ENCODE measurements around the gene ZC3HAV1. TPM values are rescaled to one million over a fixed set of nuclear protein-coding genes. Genes with fewer than 3 reads are reported as not detected.
"Not testable (repeated sequence)": the region's sequence is repeated elsewhere in the genome, so short reads cannot be mapped to it uniquely, and the experiment has no call there.

Gene ZC3HAV1
- total RNA-seq, 2 experiments from 2014 or later: 121 to 122 TPM

DNA sequence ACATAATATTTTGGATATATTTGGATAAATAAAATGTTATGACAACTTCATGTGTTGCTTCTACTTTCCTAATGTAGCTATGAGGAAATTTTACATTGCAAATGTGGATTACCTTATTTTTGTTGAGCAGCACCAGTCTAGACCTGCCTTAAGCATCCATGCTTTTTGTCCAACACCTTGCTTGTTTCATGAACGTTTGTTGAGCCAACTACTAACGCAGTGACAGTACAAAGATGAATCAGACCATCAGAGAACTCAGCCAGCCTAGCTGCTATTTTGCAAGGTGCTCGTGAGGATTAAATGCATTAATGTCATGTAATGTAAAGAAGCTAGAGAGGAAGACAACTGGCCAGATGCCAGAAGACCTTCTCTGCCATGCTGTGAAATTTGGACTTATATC, 72.6 kb downstream of the ZC3HAV1 start:
- peaks cover 5% of the 10 kb centered on the region for H3K27me3 Mint-ChIP-seq (ENCODE audit: low read depth)
- DNase-seq: no peak
- peak overlapping the region; percentile 32 for H3K4me3 Mint-ChIP-seq
- H3K4me1 Mint-ChIP-seq (ENCODE audit: low read depth): peaks cover 45% of the 10 kb centered on the region
- ATAC-seq: no peak
- no peak overlapping the region for H3K27ac Mint-ChIP-seq
- POLR2A ChIA-PET: interaction anchor here (1.0 kb wide), 1 partner anchor 323 kb away, joined by 3 read pairs; the partner anchor contains the start of gene LUC7L2
- CTCF ChIA-PET: interaction anchor here (0.6 to 2.0 kb wide), 4 partner anchors 10 to 150 kb away, joined by 4 to 8 read pairs (median 5); no protein-coding TSS in a partner anchor
- no peaks in the 10 kb centered on the region for H3K9me3 Mint-ChIP-seq (ENCODE audit: insufficient read depth)
- H3K36me3 Mint-ChIP-seq (ENCODE audit: low read depth): peaks cover 25% of the 10 kb centered on the region

DNA sequence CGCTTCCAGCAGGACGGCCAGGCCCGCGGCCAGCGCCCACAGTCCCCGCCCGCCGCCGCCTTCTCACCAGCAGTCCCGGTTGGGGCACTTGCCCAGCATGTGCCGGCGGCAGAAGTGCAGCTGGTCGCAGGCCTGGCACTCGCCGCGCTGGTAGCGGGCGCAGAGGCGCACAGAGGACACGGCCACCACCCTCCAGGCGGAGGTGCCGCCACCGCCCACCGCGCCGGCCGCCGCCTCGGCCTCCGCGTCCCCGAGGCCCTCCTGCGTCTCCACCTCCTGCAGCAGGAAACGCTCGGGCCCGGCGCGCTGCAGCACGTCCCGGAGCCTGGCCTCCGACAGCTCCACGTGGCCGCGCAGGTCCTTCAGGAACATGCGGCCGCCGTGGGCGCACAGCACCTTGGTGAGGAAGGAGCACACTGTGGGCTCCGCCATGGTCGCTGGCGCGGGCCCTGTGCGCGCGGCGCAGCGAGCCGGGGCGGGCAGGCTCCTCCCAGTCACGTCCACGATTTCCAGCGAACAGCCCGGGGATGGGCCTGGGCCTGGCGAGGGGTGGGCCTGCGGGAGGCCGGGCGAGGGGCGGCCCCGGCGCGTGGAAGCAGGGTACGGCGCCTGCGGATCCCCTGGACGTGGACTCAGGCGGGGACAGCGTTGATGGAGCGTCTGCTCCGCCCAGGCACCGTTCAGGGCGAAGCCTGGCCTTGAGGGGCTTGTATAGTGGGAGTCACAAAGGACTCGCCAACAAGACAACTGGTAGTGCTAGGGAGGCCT, 73.8 kb downstream of the ZC3HAV1 start, which contains the start of gene ZC3HAV1L:
ZC3HAV1L (minus strand) TSS at position 457 of the 768 bp plus-strand sequence; CDS start at position 432, 25 bp downstream.
- DNase-seq (peak; percentile 66), ATAC-seq (peak; percentile 79)
- CTCF ChIA-PET: interaction anchor here (0.9 to 2.0 kb wide), 4 partner anchors 19 to 149 kb away, joined by 3 to 8 read pairs (median 4); no protein-coding TSS in a partner anchor
- Mint-ChIP-seq H3K4me1 (ENCODE audit: low read depth) (peaks cover 37% of the 10 kb centered on the region), H3K27me3 (ENCODE audit: low read depth) (peaks cover 5% of the 10 kb centered on the region), H3K36me3 (ENCODE audit: low read depth) (peaks cover 26% of the 10 kb centered on the region), H3K4me3 (peak within 1 kb of the TSS; percentile 83), H3K27ac (peak within 1 kb of the TSS; percentile 90), H3K9me3 (ENCODE audit: insufficient read depth) (no peaks in the 10 kb centered on the region)
- POLR2A ChIA-PET: interaction anchor here (0.6 to 1.4 kb wide), 4 partner anchors 14 to 324 kb away, joined by 3 to 5 read pairs (median 4); partner anchors contain the start of gene LUC7L2

DNA sequence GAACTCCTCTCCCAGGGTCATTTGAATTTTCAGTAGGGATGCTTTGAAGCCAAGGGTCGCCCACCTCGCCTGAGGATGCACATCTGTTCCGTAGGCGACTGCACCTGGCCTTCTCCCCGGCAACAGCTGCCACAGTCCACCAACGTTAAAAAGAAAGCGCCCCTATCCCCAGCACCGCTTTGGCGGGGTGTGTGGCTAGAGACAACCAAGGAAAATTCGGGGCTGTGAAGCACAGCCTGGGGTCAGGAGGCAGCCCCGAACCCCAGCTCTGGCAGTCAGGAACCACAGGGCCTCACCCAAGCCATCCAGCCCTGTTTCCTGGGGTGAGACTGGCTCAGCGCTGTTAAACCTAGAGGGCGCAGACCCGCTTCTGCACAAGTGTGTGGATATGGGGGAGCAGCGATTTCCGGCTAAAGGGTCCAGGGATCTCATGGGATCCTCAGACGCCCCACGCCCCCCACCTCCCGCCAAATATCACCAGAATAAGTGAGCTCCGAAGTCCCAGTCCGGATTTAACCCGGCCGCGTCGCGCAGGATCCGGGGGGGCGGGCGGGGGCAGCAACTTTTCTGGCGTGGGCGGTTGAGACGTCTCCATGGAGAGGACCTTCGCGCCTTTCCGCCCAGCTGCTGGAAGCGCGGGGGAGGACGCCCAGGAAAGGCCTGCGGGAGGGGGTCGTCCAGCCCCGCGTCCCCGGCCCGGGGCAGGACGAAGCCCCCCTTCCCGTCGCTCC, 74.5 kb downstream of the ZC3HAV1 start:
- H3K27me3 Mint-ChIP-seq (ENCODE audit: low read depth): peaks cover 5% of the 10 kb centered on the region
- peak; percentile 50 for ATAC-seq
- H3K36me3 Mint-ChIP-seq (ENCODE audit: low read depth): peaks cover 28% of the 10 kb centered on the region
- H3K27ac Mint-ChIP-seq: peak overlapping the region; percentile 90
- no peaks in the 10 kb centered on the region for H3K9me3 Mint-ChIP-seq (ENCODE audit: insufficient read depth)
- ChIA-PET CTCF (interaction anchor here (0.9 to 1.6 kb wide), 4 partner anchors 10 to 149 kb away, joined by 3 to 4 read pairs (median 4); no protein-coding TSS in a partner anchor), POLR2A (interaction anchor here (0.6 to 1.4 kb wide), 4 partner anchors 13 to 148 kb away, joined by 3 to 5 read pairs (median 4); no protein-coding TSS in a partner anchor)
- peak; percentile 53 for DNase-seq
- peak overlapping the region; percentile 83 for H3K4me3 Mint-ChIP-seq
- peaks cover 35% of the 10 kb centered on the region for H3K4me1 Mint-ChIP-seq (ENCODE audit: low read depth)

DNA sequence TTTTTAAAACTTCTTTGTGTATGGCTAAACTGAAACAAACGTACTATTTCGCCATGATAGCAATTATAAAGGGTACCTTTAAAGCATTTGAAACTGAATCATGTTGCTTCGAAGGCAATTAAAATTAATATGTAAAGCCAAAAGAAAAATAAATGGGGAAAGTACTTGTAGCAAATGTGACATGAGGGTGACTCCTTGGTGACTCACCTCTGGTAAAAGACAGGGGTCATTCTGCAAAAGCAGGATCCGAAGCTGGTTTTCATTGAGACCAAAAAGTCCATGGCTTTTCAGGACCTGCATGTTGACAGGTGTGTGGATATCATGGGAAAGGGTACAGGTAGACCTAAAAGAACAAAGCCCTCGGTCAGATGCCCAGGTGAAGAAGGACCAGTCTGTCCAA, 75.2 kb downstream of the ZC3HAV1 start:
- CTCF ChIA-PET: interaction anchor here (1.4 to 1.8 kb wide), 4 partner anchors 11 to 35 kb away, joined by 3 to 5 read pairs (median 4); no protein-coding TSS in a partner anchor
- no peak for DNase-seq
- ATAC-seq: no peak
- Mint-ChIP-seq H3K27ac (peak overlapping the region; percentile 25), H3K36me3 (ENCODE audit: low read depth) (peaks cover 33% of the 10 kb centered on the region), H3K4me1 (ENCODE audit: low read depth) (peaks cover 36% of the 10 kb centered on the region), H3K4me3 (peak overlapping the region; percentile 83), H3K9me3 (ENCODE audit: insufficient read depth) (no peaks in the 10 kb centered on the region), H3K27me3 (ENCODE audit: low read depth) (peaks cover 5% of the 10 kb centered on the region)
- POLR2A ChIA-PET: interaction anchor here (1.0 kb wide), 1 partner anchor 148 kb away, joined by 3 read pairs; no protein-coding TSS in a partner anchor

DNA sequence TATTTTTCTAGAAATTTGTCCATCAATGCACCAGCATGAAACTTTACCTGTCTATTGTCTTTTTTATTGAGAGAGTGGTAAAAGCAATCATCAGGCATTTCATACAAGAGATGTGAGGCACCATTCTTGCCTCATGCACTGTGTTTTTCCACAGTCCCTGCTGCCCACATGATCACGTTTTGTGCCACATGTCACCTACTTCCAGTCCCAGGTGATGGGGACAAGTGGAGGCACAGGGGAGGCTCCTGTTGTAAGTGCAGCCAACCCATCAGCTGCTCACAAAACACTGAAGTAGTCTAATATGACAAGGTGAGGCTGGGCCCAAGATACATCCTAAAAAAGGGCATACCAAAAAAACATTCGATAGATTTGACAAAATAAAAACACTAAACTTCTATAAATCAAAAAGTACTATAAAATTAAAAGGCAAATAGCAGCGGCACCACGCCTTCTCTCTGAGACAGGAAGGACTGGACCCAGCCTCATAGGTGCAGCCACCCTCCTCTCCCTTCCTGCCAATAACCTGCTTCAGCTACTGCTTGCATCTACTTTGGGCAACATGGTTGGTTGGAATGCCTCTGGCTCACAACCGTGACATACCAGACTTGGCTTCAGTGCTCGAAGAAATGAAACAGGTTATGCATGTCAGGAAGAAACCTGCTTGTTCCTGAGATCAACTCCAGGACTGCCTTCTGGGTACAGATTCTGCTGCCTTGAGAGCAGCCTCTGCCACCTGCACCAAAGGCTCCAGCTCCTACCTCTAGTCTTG, 76.0 kb downstream of the ZC3HAV1 start:
- CTCF ChIA-PET: interaction anchor here (1.4 to 1.8 kb wide), 2 partner anchors 11 to 16 kb away, joined by 3 to 5 read pairs; no protein-coding TSS in a partner anchor
- POLR2A ChIA-PET: interaction anchor here (1.0 kb wide), 1 partner anchor 147 kb away, joined by 3 read pairs; no protein-coding TSS in a partner anchor
- Mint-ChIP-seq H3K27me3 (ENCODE audit: low read depth) (peaks cover 3% of the 10 kb centered on the region), H3K4me3 (no peak overlapping the region), H3K27ac (peak overlapping the region; percentile 25), H3K36me3 (ENCODE audit: low read depth) (peaks cover 38% of the 10 kb centered on the region), H3K4me1 (ENCODE audit: low read depth) (peaks cover 37% of the 10 kb centered on the region), H3K9me3 (ENCODE audit: insufficient read depth) (no peaks in the 10 kb centered on the region)
- DNase-seq (no peak), ATAC-seq (no peak)

DNA sequence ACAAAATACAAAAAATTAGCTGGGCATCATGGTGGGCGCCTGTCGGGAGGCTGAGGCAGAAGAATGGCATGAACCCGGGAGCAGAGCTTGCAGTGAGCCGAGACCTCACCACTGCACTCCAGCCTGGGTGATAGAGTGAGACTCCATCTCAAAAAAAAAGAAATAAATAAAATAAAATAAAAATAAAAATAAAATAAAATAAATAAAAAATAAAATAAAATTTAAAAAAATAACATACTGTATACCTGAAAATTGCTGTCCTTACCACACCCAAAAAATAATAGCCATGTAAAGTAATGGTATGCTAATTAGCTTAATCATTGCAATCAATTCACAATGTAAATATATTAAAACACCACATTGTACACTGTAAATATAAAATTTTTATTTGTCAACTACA, 77.0 kb downstream of the ZC3HAV1 start:
- Mint-ChIP-seq H3K27me3 (ENCODE audit: low read depth) (no peaks in the 10 kb centered on the region), H3K27ac (no peak overlapping the region), H3K4me1 (ENCODE audit: low read depth) (peaks cover 34% of the 10 kb centered on the region), H3K4me3 (no peak overlapping the region), H3K36me3 (ENCODE audit: low read depth) (peaks cover 45% of the 10 kb centered on the region), H3K9me3 (ENCODE audit: insufficient read depth) (no peaks in the 10 kb centered on the region)
- DNase-seq (no peak), ATAC-seq (no peak)
- ChIA-PET POLR2A (no interaction called here), CTCF (interaction anchor here (1.8 kb wide), 1 partner anchor 15 kb away, joined by 5 read pairs; no protein-coding TSS in a partner anchor)

DNA sequence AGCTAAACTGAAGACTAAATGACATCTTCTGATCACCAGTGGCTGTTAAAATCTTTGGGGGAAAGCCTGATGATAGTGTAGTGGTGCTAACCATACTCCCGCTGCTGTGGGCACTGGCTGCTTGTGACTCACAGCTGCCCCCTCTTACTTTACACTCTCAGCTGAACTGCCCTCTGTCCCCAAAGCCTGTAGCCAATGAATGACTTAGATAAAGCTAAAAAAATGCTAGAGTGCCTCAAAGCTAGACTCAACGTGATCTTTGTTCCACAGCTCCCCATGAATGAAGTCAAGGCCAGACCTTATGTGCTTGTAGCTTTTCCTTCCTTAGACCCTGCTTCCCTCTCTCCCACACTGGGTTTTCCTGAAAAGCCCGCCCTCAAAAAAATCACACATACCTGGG, 80.2 kb downstream of the ZC3HAV1 start:
- POLR2A ChIA-PET: no interaction called here
- H3K9me3 Mint-ChIP-seq (ENCODE audit: insufficient read depth): no peaks in the 10 kb centered on the region
- no peak for DNase-seq
- CTCF ChIA-PET: interaction anchor here (5.3 kb wide), 1 partner anchor 12 kb away, joined by 30 read pairs; no protein-coding TSS in a partner anchor
- H3K36me3 Mint-ChIP-seq (ENCODE audit: low read depth): peaks cover 56% of the 10 kb centered on the region
- peaks cover 16% of the 10 kb centered on the region for H3K4me1 Mint-ChIP-seq (ENCODE audit: low read depth)
- no peak overlapping the region for H3K27ac Mint-ChIP-seq
- no peaks in the 10 kb centered on the region for H3K27me3 Mint-ChIP-seq (ENCODE audit: low read depth)
- ATAC-seq: no peak
- no peak overlapping the region for H3K4me3 Mint-ChIP-seq

DNA sequence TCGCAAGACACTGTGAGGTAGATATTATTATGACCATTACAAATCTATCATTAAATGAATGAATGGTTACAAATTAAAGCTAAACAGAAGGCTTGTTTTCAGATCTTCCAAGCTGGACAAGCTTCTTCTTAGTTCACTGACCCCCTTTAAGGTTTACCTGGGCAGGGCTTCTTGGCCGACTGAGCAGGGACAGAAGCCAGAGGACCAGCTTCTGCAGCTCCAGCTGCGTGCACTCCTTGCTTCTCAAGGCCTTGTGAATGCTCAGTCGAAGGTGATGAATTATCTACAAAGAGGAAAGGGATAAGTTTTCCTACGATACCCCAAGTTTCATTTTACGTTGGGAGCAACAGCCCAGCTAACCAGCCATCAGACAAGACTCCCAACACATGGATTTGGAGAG, 83.0 kb downstream of the ZC3HAV1 start:
- H3K9me3 Mint-ChIP-seq (ENCODE audit: insufficient read depth): no peaks in the 10 kb centered on the region
- H3K4me3 Mint-ChIP-seq: no peak overlapping the region
- no peak for DNase-seq
- peak overlapping the region; percentile 13 for H3K27ac Mint-ChIP-seq
- no peak for ATAC-seq
- peaks cover 56% of the 10 kb centered on the region for H3K36me3 Mint-ChIP-seq (ENCODE audit: low read depth)
- H3K27me3 Mint-ChIP-seq (ENCODE audit: low read depth): no peaks in the 10 kb centered on the region
- peaks cover 3% of the 10 kb centered on the region for H3K4me1 Mint-ChIP-seq (ENCODE audit: low read depth)
- ChIA-PET CTCF (interaction anchor here (4.7 to 5.3 kb wide), 2 partner anchors 9 to 140 kb away, joined by 17 to 30 read pairs; no protein-coding TSS in a partner anchor), POLR2A (no interaction called here)

DNA sequence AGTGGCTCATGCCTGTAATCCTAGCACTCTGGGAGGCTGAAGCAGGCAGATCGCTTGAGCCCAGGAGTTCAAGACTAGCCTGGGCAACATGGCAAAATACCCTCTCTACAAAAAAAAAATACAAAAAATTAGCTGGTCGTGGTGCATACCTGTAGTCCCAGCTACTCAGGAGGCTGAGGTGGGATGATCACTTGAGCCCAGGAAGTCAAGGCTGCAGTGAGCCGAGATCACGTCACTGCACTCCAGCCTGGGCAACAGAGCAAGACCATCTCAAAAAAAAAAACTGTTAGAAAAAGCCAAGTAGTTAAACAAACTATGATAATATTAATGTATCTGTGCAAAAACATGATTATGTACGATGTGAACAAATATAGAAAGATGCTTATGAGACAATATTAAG, 83.7 kb downstream of the ZC3HAV1 start:
- H3K36me3 Mint-ChIP-seq (ENCODE audit: low read depth): peaks cover 50% of the 10 kb centered on the region
- H3K4me3 Mint-ChIP-seq; DNase-seq; H3K9me3 Mint-ChIP-seq (ENCODE audit: insufficient read depth); H3K27me3 Mint-ChIP-seq (ENCODE audit: low read depth); H3K4me1 Mint-ChIP-seq (ENCODE audit: low read depth); H3K27ac Mint-ChIP-seq; ATAC-seq: not testable (repeated sequence)
- ChIA-PET POLR2A (interaction anchor here (0.8 kb wide), 1 partner anchor 15 kb away, joined by 3 read pairs; no protein-coding TSS in a partner anchor), CTCF (interaction anchor here (4.7 to 5.3 kb wide), 2 partner anchors 8 to 140 kb away, joined by 17 to 30 read pairs; no protein-coding TSS in a partner anchor)

DNA sequence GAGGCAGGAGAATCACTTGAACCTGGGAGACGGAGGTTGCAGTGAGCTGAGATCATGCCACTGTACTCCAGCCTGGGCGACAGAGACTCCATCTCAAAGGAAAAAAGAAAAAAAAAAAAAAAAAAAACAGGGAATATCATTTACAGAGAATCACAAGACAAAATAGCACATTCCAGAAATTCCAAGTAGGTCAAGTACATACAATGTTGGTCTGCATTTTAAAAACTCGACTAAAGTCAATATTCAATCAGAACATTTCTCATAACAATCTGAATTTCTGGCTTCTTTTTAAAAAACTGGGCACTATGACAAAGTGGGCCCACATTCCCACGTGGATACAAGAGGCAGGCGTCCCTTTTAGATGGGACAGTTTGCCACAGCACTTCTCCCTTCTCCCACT, 86.4 kb downstream of the ZC3HAV1 start:
- no peak overlapping the region for H3K4me3 Mint-ChIP-seq
- POLR2A ChIA-PET: no interaction called here
- no peaks in the 10 kb centered on the region for H3K27me3 Mint-ChIP-seq (ENCODE audit: low read depth)
- H3K9me3 Mint-ChIP-seq (ENCODE audit: insufficient read depth): no peaks in the 10 kb centered on the region
- H3K4me1 Mint-ChIP-seq (ENCODE audit: low read depth): peaks cover 4% of the 10 kb centered on the region
- ATAC-seq (no peak), DNase-seq (no peak)
- peaks cover 37% of the 10 kb centered on the region for H3K36me3 Mint-ChIP-seq (ENCODE audit: low read depth)
- CTCF ChIA-PET: interaction anchor here (4.7 kb wide), 1 partner anchor 137 kb away, joined by 17 read pairs; no protein-coding TSS in a partner anchor
- no peak overlapping the region for H3K27ac Mint-ChIP-seq
